WTC11 (cell line): ENCODE measurements around the gene BDP1. TPM values are rescaled to one million over a fixed set of nuclear protein-coding genes. Genes with fewer than 3 reads are reported as not detected.
"Not testable (repeated sequence)": the region's sequence is repeated elsewhere in the genome, so short reads cannot be mapped to it uniquely, and the experiment has no call there.

Source experiments
- ATAC-seq: fragments of 200-7000 bp; cut with Tn5 transposase; 2 replicates; pipeline ENCODE4 v1.10.0; 2021; ENCODE audit warnings: mild to moderate bottlenecking, moderate library complexity
- CTCF ChIA-PET: fragments of 300-600 bp; sonication (Branson Sonifier 250); formaldehyde crosslinking; loops from one replicate; lab custom pipeline; 2021; ENCODE audit warnings: antibody characterized with exemption; lab: Charles Lee
- POLR2A ChIA-PET: fragments of 350-600 bp; sonication (Branson Sonifier 250); formaldehyde crosslinking; loops from one replicate; lab custom pipeline; 2021; ENCODE audit warnings: antibody characterized with exemption; lab: Charles Lee
- DNase-seq: peaks from one replicate; pipeline ENCODE4 v3.0.0; 2021; ENCODE audit warnings: low spot score
- H3K27ac Mint-ChIP-seq: 2 replicates; pipeline ENCODE4 v1.8.0; 2021; ENCODE audit warnings: mixed read lengths
- H3K27me3 Mint-ChIP-seq: 2 replicates; pipeline ENCODE4 v1.8.0; 2021; ENCODE audit warnings: low read depth, mild to moderate bottlenecking, moderate library complexity, mixed read lengths
- H3K36me3 Mint-ChIP-seq: 2 replicates; pipeline ENCODE4 v1.8.0; 2021; ENCODE audit warnings: mixed read lengths
- H3K4me1 Mint-ChIP-seq: 2 replicates; pipeline ENCODE4 v1.8.0; 2022; ENCODE audit warnings: mixed read lengths
- H3K4me3 Mint-ChIP-seq: 2 replicates; pipeline ENCODE4 v1.8.0; 2021; ENCODE audit warnings: mild to moderate bottlenecking, moderate library complexity, mixed read lengths
- H3K9me3 Mint-ChIP-seq: 2 replicates; pipeline ENCODE4 v1.8.0; 2021; ENCODE audit warnings: mixed read lengths
- CREM ChIP-seq: sonication (generic); formaldehyde crosslinking; IDR thresholded peaks from 2 replicates; pipeline ENCODE4 v1.8.1; 2022; ENCODE audit warnings: mild to moderate bottlenecking, missing genetic modification reagents, moderate library complexity
- GTF2I ChIP-seq: fragments of 250-450 bp; sonication (Bioruptor Pico); conservative IDR thresholded peaks from 2 replicates; pipeline ENCODE4 v1.4.0; 2021; ENCODE audit warnings: mild to moderate bottlenecking
- OVOL2 ChIP-seq: fragments of 250-450 bp; sonication (Bioruptor Pico); IDR thresholded peaks from 2 replicates; pipeline ENCODE4 v1.9.0; 2021; ENCODE audit warnings: mild to moderate bottlenecking, borderline replicate concordance
- PRRX2 ChIP-seq: fragments of 250-450 bp; sonication (Bioruptor Pico); IDR thresholded peaks from 2 replicates; pipeline ENCODE4 v1.8.0; 2021; ENCODE audit warnings: mild to moderate bottlenecking
- SMAD3 ChIP-seq: sonication (generic); formaldehyde crosslinking; IDR thresholded peaks from 2 replicates; pipeline ENCODE4 v1.8.0; 2022; ENCODE audit warnings: missing genetic modification reagents, mild to moderate bottlenecking, borderline replicate concordance
- TP53 ChIP-seq: sonication (generic); formaldehyde crosslinking; IDR thresholded peaks from 2 replicates; pipeline ENCODE4 v1.8.1; 2023; ENCODE audit warnings: mild to moderate bottlenecking, missing genetic modification reagents
- ZNF138 ChIP-seq: sonication (generic); formaldehyde crosslinking; conservative IDR thresholded peaks from 2 replicates; pipeline ENCODE4 v1.8.1; 2022; ENCODE audit warnings: mild to moderate bottlenecking, moderate library complexity, missing genetic modification reagents
- ZNF232 ChIP-seq: sonication (generic); formaldehyde crosslinking; IDR thresholded peaks from 2 replicates; pipeline ENCODE4 v1.8.0; 2022; ENCODE audit warnings: mild to moderate bottlenecking, missing genetic modification reagents
- ZNF396 ChIP-seq: fragments of 250-450 bp; sonication (Bioruptor Pico); IDR thresholded peaks from 2 replicates; pipeline ENCODE4 v1.8.0; 2021; ENCODE audit warnings: mild to moderate bottlenecking, moderate library complexity, borderline replicate concordance
- total RNA-seq: library from RNA; stranded (reverse); gene quantifications from 3 replicates; pipeline ENCODE4 v1.2.3, GENCODE V29; 2021
- TF ChIP-seq, protein P1 (sequence below): sonication (generic); formaldehyde crosslinking; IDR thresholded peaks from 2 replicates; pipeline ENCODE4 v1.8.1; 2022; ENCODE audit warnings: mild to moderate bottlenecking, missing genetic modification reagents, moderate library complexity, borderline replicate concordance
- TF ChIP-seq, protein P2 (sequence below): sonication (generic); formaldehyde crosslinking; IDR thresholded peaks from 2 replicates; pipeline ENCODE4 v1.8.1; 2023; ENCODE audit warnings: mild to moderate bottlenecking, missing genetic modification reagents, borderline replicate concordance
- TF ChIP-seq, protein P3 (sequence below): sonication (generic); formaldehyde crosslinking; IDR thresholded peaks from 2 replicates; pipeline ENCODE4 v1.8.1; 2022; ENCODE audit warnings: low read depth, missing genetic modification reagents, borderline replicate concordance
- TF ChIP-seq, protein P4 (sequence below): fragments of 200-600 bp; IDR thresholded peaks from 2 replicates; pipeline ENCODE4 v1.8.0; 2022; ENCODE audit warnings: antibody characterized with exemption

BDP1 gene
- total RNA-seq, 1 experiment from 2014 or later, result 34.7 TPM

DNA sequence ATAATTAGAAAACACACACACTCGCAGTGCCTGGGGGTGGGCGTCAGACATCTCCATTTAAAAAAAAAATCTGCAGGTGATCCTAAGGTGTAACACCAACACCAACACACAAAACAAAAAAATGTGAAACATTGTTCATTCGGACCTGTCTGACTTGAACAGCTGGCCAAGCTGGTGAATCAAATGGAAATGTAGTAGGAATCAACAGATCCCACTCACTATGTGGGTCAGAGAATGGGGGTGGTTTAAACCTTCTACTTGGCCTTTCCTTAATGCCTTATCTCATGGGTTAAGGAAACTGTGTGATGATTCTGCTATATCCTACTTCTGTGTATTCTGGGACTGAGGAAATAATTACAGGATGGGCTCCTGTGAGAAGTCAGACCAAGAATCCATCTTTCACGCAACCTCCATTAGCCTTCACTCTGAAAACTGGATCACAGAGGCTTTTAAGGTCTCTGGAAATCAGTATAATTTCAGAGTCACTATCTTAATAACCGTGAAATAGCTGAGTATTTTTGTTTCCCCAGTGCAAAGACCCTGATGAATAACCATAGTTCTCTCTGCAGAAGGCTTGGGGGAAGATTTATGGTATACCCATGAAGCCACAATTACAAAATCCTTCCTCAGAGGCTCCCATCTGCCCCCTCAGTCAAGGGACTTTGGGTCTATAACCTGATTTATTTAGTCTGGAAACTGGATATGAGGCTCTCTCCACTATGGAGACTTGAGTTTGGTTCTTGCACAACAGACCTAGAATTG, 114.5 kb downstream of the BDP1 start:
- peaks cover 11% of the 10 kb centered on the region for H3K9me3 Mint-ChIP-seq
- H3K36me3 Mint-ChIP-seq, result peaks cover 15% of the 10 kb centered on the region
- no peak overlapping the region for H3K4me3 Mint-ChIP-seq
- ChIA-PET POLR2A (no interaction called here), CTCF (no interaction called here)
- no peak for ATAC-seq
- H3K27me3 Mint-ChIP-seq, result 0 out of 2 replicates have a peak, but pooled peaks cover 3% of the 10 kb centered on the region
- no peak overlapping the region for H3K27ac Mint-ChIP-seq
- peaks cover 10% of the 10 kb centered on the region for H3K4me1 Mint-ChIP-seq
- no peak for TF ChIP-seq TP53
- no peak for TF ChIP-seq OVOL2
- TF ChIP-seq, protein P1, sequence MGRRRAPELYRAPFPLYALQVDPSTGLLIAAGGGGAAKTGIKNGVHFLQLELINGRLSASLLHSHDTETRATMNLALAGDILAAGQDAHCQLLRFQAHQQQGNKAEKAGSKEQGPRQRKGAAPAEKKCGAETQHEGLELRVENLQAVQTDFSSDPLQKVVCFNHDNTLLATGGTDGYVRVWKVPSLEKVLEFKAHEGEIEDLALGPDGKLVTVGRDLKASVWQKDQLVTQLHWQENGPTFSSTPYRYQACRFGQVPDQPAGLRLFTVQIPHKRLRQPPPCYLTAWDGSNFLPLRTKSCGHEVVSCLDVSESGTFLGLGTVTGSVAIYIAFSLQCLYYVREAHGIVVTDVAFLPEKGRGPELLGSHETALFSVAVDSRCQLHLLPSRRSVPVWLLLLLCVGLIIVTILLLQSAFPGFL (CRISPR knock-in tag), result no peak
- TF ChIP-seq ZNF138 (CRISPR knock-in tag), result no peak
- no peak for TF ChIP-seq CREM (CRISPR knock-in tag)
- TF ChIP-seq, protein P2, sequence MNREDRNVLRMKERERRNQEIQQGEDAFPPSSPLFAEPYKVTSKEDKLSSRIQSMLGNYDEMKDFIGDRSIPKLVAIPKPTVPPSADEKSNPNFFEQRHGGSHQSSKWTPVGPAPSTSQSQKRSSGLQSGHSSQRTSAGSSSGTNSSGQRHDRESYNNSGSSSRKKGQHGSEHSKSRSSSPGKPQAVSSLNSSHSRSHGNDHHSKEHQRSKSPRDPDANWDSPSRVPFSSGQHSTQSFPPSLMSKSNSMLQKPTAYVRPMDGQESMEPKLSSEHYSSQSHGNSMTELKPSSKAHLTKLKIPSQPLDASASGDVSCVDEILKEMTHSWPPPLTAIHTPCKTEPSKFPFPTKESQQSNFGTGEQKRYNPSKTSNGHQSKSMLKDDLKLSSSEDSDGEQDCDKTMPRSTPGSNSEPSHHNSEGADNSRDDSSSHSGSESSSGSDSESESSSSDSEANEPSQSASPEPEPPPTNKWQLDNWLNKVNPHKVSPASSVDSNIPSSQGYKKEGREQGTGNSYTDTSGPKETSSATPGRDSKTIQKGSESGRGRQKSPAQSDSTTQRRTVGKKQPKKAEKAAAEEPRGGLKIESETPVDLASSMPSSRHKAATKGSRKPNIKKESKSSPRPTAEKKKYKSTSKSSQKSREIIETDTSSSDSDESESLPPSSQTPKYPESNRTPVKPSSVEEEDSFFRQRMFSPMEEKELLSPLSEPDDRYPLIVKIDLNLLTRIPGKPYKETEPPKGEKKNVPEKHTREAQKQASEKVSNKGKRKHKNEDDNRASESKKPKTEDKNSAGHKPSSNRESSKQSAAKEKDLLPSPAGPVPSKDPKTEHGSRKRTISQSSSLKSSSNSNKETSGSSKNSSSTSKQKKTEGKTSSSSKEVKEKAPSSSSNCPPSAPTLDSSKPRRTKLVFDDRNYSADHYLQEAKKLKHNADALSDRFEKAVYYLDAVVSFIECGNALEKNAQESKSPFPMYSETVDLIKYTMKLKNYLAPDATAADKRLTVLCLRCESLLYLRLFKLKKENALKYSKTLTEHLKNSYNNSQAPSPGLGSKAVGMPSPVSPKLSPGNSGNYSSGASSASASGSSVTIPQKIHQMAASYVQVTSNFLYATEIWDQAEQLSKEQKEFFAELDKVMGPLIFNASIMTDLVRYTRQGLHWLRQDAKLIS (CRISPR knock-in tag), result no peak
- TF ChIP-seq GTF2I (CRISPR knock-in tag), result no peak
- no peak for TF ChIP-seq PRRX2 (CRISPR knock-in tag)
- DNase-seq, result no peak

DNA sequence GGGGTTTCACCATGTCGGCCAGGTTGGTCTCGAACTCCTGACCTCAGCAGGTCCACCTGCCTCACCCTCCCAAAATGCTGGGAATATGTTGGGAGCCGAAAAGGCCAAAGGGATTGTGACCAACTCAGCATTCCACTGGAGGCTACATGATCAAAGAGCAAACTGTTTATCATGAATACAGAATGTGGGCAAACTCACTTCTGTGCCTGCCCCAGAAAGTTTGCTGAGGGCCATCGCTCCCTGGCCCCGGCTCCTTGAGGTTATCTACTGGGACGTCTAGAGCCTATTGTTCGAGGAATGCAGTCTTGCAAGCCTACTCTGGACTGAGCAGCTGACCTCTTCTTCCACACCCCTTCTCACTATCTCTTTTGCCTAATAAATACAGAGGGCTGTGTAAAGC, 116.4 kb downstream of the BDP1 start:
- peaks cover 16% of the 10 kb centered on the region for H3K9me3 Mint-ChIP-seq
- ATAC-seq, DNase-seq, H3K27ac Mint-ChIP-seq, H3K27me3 Mint-ChIP-seq, H3K36me3 Mint-ChIP-seq, CTCF ChIA-PET, H3K4me3 Mint-ChIP-seq, POLR2A ChIA-PET: not testable (repeated sequence)
- H3K4me1 Mint-ChIP-seq, result peaks cover 10% of the 10 kb centered on the region

DNA sequence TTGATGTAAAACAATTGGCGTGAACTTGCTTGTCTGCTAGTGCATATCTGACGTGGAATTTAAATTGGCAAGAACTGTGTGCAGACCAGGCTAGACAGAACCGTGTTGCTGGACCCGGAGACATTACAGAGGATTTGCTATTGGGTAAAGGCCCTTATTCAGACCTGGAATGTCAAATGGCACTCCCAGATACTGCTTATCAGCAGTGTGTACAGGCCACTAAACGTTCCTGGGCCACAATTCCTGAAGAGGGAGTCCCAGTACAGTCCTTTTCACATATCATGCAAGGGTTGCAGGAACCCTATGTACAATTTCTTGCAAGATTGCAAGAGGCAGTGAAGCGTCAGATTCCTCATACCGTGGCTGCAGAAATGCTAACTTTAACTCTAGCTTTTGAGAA, 118.1 kb downstream of the BDP1 start:
- ChIA-PET POLR2A (no interaction called here), CTCF (interaction anchor here (1.0 kb wide), 1 partner anchor 27 kb away, joined by 3 read pairs; no protein-coding TSS in a partner anchor)
- no peak for ATAC-seq

DNA sequence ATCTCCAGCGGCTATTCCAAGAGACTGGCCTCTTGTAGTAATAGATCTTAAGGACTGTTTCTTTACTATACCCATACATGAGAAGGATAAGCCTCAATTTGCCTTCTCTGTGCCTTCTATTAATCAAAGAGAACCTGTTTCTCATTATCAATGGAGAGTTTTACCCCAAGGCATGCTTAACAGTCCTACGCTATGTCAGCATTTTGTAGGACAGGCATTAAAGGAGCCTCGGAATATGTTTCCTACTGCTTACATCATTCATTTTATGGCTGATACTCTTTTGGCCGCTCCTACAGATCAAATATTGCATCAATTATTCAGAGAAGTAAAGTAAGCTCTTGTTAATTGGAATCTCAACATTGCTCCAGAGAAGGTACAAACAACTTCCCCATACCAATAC, 120.1 kb downstream of the BDP1 start:
- DNase-seq, H3K27me3 Mint-ChIP-seq, CTCF ChIA-PET, ATAC-seq, H3K27ac Mint-ChIP-seq, H3K4me3 Mint-ChIP-seq: not testable (repeated sequence)
- POLR2A ChIA-PET, result interaction anchor here (1.4 kb wide), 1 partner anchor 12 kb away, joined by 3 read pairs; the partner anchor contains the start of gene MCCC2
- peaks cover 10% of the 10 kb centered on the region for H3K4me1 Mint-ChIP-seq
- peaks cover 22% of the 10 kb centered on the region for H3K36me3 Mint-ChIP-seq
- H3K9me3 Mint-ChIP-seq, result peaks cover 35% of the 10 kb centered on the region

More for the DNA sequence above, 118.1 kb downstream of the BDP1 start:
- Mint-ChIP-seq H3K4me1 (peaks cover 10% of the 10 kb centered on the region), H3K27ac (no peak overlapping the region), H3K36me3 (peaks cover 22% of the 10 kb centered on the region), H3K9me3 (peaks cover 31% of the 10 kb centered on the region), H3K27me3 (0 out of 2 replicates have a peak, but pooled peaks cover 3% of the 10 kb centered on the region), H3K4me3 (no peak overlapping the region)
- no peak for DNase-seq
- no peak for TF ChIP-seq SMAD3
- TF ChIP-seq, protein P3, sequence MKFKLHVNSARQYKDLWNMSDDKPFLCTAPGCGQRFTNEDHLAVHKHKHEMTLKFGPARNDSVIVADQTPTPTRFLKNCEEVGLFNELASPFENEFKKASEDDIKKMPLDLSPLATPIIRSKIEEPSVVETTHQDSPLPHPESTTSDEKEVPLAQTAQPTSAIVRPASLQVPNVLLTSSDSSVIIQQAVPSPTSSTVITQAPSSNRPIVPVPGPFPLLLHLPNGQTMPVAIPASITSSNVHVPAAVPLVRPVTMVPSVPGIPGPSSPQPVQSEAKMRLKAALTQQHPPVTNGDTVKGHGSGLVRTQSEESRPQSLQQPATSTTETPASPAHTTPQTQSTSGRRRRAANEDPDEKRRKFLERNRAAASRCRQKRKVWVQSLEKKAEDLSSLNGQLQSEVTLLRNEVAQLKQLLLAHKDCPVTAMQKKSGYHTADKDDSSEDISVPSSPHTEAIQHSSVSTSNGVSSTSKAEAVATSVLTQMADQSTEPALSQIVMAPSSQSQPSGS, result no peak
- no peak for TF ChIP-seq CREM (CRISPR knock-in tag)
- TF ChIP-seq, protein P4, sequence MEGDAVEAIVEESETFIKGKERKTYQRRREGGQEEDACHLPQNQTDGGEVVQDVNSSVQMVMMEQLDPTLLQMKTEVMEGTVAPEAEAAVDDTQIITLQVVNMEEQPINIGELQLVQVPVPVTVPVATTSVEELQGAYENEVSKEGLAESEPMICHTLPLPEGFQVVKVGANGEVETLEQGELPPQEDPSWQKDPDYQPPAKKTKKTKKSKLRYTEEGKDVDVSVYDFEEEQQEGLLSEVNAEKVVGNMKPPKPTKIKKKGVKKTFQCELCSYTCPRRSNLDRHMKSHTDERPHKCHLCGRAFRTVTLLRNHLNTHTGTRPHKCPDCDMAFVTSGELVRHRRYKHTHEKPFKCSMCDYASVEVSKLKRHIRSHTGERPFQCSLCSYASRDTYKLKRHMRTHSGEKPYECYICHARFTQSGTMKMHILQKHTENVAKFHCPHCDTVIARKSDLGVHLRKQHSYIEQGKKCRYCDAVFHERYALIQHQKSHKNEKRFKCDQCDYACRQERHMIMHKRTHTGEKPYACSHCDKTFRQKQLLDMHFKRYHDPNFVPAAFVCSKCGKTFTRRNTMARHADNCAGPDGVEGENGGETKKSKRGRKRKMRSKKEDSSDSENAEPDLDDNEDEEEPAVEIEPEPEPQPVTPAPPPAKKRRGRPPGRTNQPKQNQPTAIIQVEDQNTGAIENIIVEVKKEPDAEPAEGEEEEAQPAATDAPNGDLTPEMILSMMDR, result no peak
- no peak for TF ChIP-seq ZNF232
- TF ChIP-seq ZNF396 (CRISPR knock-in tag), result no peak
